GM18507 (cell line): ENCODE measurements around the gene DLX4.

ENCODE experiments used
- DNase-seq: peaks from one replicate; pipeline ENCODE4 v3.0.0; 2011; ENCODE audit warnings: low read depth; ENCODE audit not compliant: insufficient read length; ENCODE audit errors: extremely low spot score
- FAIRE-seq: peaks from 2 replicates; lab custom pipeline; 2011; peaks lifted over from hg19 to GRCh38; lab: Jason Lieb, UNC

DLX4 gene

GRCh38 chr17:49997301-49997650 is 28.3 kb downstream of the DLX4 start:
- DNase-seq = no peak
- no peak for FAIRE-seq

GRCh38 chr17:49997773-49998703 is 29.0 kb downstream of the DLX4 start:
- DNase-seq (peak; percentile 73), FAIRE-seq (peak; percentile 87)

DNA sequence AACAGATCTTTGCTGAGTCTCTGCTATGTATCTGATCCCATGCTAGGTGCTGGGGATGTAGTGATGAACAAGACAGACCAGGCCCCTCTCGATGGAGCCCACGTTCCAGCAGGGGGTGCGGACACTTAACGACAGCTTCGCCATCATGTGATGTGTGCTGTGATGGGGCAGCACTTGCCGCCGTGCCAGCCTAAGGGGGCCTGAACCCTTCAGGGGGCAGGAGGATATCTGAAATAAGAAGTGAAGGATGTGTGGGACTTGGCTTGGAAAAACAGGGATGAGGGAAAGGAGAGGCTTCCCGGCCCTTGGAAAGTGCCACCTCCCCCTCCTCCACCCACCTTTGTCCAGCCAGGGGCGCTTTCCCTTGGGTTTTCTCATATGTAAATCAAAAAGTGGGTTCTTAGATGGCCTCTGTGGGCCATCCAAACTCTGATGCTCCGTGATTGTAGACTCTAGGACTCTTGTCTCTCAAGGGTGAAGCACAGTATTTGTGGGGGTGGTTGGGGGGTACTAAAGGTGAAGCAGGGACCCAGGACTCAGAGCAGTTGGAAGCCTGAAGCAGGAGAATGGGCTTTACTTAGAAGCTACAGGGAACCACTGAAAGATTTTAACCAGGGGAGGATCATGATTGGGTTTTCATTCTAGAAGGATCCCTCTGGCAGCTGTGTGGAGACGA is 30.0 kb downstream of the DLX4 start:
- FAIRE-seq (no peak), DNase-seq (no peak)

DNA sequence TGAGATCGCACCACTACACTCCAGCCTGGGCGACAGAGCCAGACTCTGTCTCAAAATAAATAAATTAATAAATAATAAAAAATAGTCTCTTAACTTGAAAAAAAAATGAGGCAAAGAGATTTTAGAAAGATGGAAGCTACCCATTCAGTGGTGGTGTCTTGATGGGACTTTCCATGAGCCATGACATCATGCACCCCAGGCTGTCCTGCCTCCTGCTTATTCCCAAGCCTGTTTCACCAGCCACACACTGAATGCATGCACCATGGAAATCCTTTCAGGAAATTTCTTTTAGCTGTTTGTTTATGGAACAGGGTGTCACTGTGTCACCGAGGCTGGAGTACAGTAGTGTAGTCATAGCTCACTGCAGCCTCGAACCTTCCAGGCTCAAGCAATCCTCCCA is 34.9 kb downstream of the DLX4 start:
- DNase-seq = no peak
- no peak for FAIRE-seq

- no peak for FAIRE-seq
- DNase-seq = no peak
Observed at GRCh38 chr17:50009282-50009681, 40.3 kb downstream of the DLX4 start.

GRCh38 chr17:50013079-50013478 is 44.1 kb downstream of the DLX4 start:
- FAIRE-seq (no peak), DNase-seq (no peak)

- DNase-seq = no peak
- FAIRE-seq = no peak
Observed at GRCh38 chr17:50014471-50015088, 45.6 kb downstream of the DLX4 start.

DNA sequence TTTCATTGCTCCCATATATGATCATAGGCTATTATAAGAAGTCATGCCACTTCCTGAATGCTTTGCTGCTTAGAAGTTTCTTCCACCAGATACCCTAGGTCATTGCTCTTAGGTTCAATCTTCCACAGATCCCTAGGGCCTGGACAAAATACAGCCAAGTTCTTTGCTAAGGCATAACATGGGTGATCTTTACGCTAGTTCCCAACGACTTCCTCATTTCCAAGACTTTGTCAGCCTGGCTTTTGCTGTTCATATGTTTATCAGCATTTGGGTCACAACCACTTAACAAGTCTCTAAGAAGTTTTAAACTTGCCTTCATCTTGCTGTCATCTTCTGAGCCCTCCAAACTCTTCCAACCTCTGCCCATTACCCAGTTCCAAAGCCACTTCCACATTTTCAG is 46.2 kb downstream of the DLX4 start:
- DNase-seq = no peak
- FAIRE-seq = no peak

DNA sequence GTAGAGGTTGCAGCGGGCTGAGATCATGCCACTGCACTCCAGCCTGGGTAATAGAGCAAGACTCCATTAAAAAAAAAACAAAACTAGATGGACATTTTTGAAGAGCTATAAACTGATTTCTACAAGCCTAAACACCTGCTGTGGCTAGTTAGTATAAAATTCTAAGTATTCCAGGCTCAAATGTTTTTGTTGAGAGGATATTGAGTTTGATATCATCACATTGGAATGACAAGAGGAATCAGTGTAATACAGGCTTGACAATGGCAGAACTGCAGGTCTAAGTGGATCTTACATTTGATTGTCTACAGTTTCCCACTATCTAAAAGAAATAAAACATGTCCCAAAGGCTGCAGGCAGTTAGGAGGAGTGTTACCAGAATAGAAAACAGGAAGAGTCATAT is 49.9 kb downstream of the DLX4 start:
- no peak for FAIRE-seq
- DNase-seq = no peak

DNA sequence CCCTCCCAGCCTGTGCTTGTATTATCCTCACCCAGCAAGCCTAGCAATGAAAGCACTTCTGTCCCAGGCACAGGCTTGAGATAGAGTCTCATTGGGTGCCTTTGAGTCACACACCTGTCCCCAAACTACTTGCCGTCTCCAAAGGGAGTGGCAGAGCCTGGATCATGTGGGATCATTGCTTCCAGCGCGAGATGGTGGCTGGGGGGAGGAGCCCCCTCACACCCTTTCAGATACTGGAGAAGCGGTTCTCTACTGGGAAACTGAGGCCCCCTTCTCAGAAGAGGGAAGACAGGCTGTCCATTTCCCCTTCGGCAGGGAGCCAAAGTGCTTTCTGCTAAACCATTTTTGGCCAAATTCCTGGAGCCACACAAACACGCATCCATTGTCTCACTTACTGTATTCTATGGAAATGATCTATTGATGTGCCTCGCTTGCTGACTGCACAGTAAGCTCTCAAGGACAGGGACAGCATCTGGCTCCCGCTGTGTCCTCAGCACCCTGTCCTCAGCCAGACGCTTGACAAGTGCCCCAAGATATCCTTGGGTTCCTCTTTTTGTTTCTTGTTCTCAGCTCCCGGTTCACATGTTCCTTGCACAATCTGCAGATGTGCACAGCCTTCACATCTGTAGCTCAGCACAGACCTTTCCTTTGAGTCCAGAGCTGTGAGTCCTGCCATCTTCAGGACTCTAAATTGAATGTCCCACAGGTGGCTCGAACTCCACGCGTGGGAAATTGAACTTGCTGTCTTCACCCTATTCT is 52.0 kb downstream of the DLX4 start:
- FAIRE-seq (no peak), DNase-seq (no peak)

DNA sequence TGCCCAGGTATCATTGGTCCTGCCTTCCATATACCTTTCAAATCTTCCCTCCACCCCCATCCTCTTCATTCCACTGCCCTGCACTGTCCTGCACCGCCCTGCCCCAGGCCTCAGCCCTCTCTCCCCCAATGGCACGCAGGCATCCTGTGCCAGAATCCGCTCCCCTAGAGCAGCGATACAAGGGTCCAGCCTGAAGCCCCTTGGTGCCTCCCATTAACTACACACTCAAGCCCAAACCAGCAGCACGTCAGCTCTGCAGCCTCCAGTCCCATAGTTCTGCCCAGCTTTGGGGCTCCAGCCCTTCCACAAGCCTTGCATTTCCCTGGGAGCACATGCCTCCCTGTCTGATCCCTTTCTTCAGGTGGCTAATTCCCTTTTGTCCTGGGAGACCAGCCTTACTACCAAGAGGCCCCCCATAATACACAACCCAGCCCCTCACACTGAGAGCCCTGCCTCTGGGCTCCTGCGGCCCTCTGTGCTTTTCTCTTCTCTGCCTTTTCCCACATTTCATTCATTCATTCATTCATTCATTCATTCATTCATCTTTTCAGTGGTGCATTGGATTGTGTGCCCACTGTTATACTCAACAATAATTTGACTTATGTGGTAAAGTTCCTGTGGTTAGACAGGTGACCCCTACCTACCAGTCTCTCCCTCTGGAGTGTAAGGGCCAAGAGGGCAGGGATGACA is 52.8 kb downstream of the DLX4 start:
- no peak for FAIRE-seq

DNA sequence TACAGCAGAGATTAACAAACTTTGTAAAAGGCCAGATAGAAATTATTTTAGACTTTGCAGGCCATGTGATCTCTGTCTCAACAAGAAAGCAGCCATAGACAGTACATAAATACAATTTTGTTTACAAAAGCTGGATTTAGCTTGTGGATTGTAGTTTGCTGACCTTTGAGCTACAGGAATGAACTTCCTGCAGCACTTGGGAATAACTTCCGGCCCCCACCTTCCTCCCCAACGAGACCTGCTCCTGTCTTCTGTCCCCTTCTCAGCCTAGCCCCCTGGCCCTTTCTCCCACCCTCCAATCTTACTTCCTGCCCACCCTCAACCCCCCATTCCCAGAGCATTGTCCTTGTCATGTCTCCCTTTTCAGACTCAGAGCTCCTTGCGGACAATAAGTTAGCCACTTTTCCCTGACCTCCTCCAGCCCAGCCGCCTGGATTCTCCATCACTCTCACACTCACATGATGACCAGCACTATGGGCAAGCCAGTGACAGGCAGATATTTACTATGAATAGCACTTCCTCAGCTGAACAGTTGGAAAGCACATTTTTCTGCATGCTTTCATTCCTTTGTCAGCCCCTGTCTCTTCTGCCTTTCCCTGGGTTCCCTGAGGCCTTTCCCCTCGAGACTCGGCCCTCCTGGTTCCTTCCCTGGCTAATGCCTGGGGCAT is 53.6 kb downstream of the DLX4 start:
- DNase-seq = no peak
- no peak for FAIRE-seq

More for the DNA sequence above, 52.8 kb downstream of the DLX4 start:
- no peak for DNase-seq

DNA sequence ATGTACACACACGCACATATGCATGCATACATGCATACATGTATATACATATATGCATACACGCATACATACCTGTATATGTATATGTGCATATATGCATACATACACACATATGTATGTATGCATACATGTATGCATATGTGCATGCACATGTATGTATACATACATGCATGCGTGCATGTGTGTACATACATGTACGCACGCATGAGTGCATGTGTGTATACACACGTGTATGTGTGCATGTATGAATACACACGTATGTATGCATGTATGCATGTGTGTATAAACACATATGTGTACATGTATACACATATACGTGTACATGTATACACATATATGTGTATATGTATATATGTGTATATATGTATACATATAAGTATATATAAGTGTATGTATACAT is 54.5 kb downstream of the DLX4 start:
- DNase-seq (no peak), FAIRE-seq (no peak)
